Liver (tissue), 3 donors: ENCODE results near the gene GCH1.

Experiments
- ATF3 ChIP-seq: IDR thresholded peaks from 2 replicates; pipeline ENCODE4 v1.6.1; 2016; ENCODE audit warnings: antibody characterized with exemption
- CTCF ChIP-seq: fragments of 150-350 bp; IDR thresholded peaks from 2 replicates; pipeline ENCODE4 v1.5.1; 2017; ENCODE audit warnings: improper control_type of control experiment, low read depth, low read length; ENCODE audit not compliant: missing input control
- EGR1 ChIP-seq, 2 donors: IDR thresholded peaks; 2 replicates each; pipeline ENCODE4 v1.6.1; 2016 to 2018; ENCODE audit warnings: antibody characterized with exemption in 2 of 2, low read depth in 2 of 2
- FOXA1 ChIP-seq: IDR thresholded peaks from 2 replicates; pipeline ENCODE4 v1.6.1; 2016; ENCODE audit warnings: antibody characterized with exemption
- GABPA ChIP-seq, 2 donors: IDR thresholded peaks in 1 of 2; conservative IDR thresholded peaks in 1 of 2; 2 replicates each; pipeline ENCODE4 v1.6.1; 2016; ENCODE audit warnings: antibody characterized with exemption in 2 of 2, mild to moderate bottlenecking in 1 of 2, moderate library complexity in 1 of 2
- JUND ChIP-seq, 2 donors: IDR thresholded peaks; 2 replicates each; pipeline ENCODE4 v1.6.1; 2016; ENCODE audit warnings: antibody characterized with exemption in 2 of 2
- MAX ChIP-seq: IDR thresholded peaks from 2 replicates; pipeline ENCODE4 v1.6.1; 2016; ENCODE audit warnings: antibody characterized with exemption
- RAD21 ChIP-seq, 2 donors: IDR thresholded peaks; 2 replicates each; pipeline ENCODE4 v1.6.1; 2016; ENCODE audit warnings: antibody characterized with exemption in 2 of 2, mild to moderate bottlenecking in 2 of 2
- REST ChIP-seq: IDR thresholded peaks from 2 replicates; pipeline ENCODE4 v1.6.1; 2016; ENCODE audit warnings: antibody characterized with exemption, mild to moderate bottlenecking
- SP1 ChIP-seq: IDR thresholded peaks from 2 replicates; pipeline ENCODE4 v1.6.1; 2018; ENCODE audit warnings: antibody characterized with exemption, mild to moderate bottlenecking
- TAF1 ChIP-seq: conservative IDR thresholded peaks from 2 replicates; pipeline ENCODE4 v1.6.1; 2016; ENCODE audit warnings: antibody characterized with exemption, mild to moderate bottlenecking
- YY1 ChIP-seq: IDR thresholded peaks from 2 replicates; pipeline ENCODE4 v1.6.1; 2016; ENCODE audit warnings: antibody characterized with exemption, mild to moderate bottlenecking
- donor health status: healthy.
- donor health status: healthy.

- TF ChIP-seq CTCF (no peak), SP1 (no peak), RAD21 (IDR thresholded peaks at IDR 0.05) (no peak), FOXA1 (no peak), YY1 (no peak), EGR1 (IDR thresholded peaks at IDR 0.05; ENCODE audit: low read depth in 2 of 2) (no peak), GABPA (IDR thresholded peaks at IDR 0.05 in 1 of 2, conservative IDR thresholded peaks at IDR 0.05 in 1 of 2) (no peak), ATF3 (no peak), JUND (IDR thresholded peaks at IDR 0.05) (no peak), MAX (no peak), TAF1 (no peak), REST (no peak)
Observed at GRCh38 chr14:54928216-54928615, 25.6 kb upstream of the GCH1 start.
